ENCODE data around the gene LCE1F.

GRCh38 chr1:152756872-152757271 lies 18.1 kb upstream of the LCE1F start:
- TF ChIP-seq NFE2L1 (CRISPR knock-in tag; IDR thresholded peaks at IDR 0.05; ENCODE audit: borderline replicate concordance) (no peak), RBAK (CRISPR knock-in tag; IDR thresholded peaks at IDR 0.05) (no peak), TBX3 (IDR thresholded peaks at IDR 0.05; ENCODE audit: borderline replicate concordance) (no peak), FOSL2 (CRISPR knock-in tag; IDR thresholded peaks at IDR 0.05) (no peak), NFE2L2 (IDR thresholded peaks at IDR 0.05; ENCODE audit: low read length) (no peak), RFXAP (CRISPR knock-in tag; IDR thresholded peaks at IDR 0.05; ENCODE audit: borderline replicate concordance) (no peak), ETS1 (CRISPR knock-in tag; IDR thresholded peaks at IDR 0.05) (no peak)

All from HepG2 (cell line).